G401 (cell line): ENCODE data around the gene TRPM1. TPM values are rescaled to one million over a fixed set of nuclear protein-coding genes. Genes with fewer than 3 reads are reported as not detected.
"Not testable (repeated sequence)": the region's sequence is repeated elsewhere in the genome, so short reads cannot be mapped to it uniquely, and the experiment has no call there.

Experiments used
- DNase-seq: peaks from one replicate; pipeline ENCODE4 v3.0.0-alpha.2; 2015; ENCODE audit warnings: low spot score
- in situ Hi-C: cut with HindIII; loops from 2 replicates; pipeline ENCODE4 v1.10.0; 2016; ENCODE audit warnings: low sequenced_read_pairs, mixed read lengths
- total RNA-seq: library from RNA; depleted of rRNA; stranded (reverse); fragments of >200 nt; shearing (Covaris generic); gene quantifications from 2 replicates; pipeline ENCODE4 v1.2.3, GENCODE V29; 2014

Gene TRPM1
- total RNA-seq, 1 experiment from 2014 or later: 3.2 TPM

GRCh38 chr15:31088041-31088440 lies 13.5 kb downstream of the TRPM1 start:
- DNase-seq, in situ Hi-C loops: not testable (repeated sequence)

GRCh38 chr15:31086344-31086743 lies 15.2 kb downstream of the TRPM1 start:
- in situ Hi-C loops: no loop called here
- no peak for DNase-seq

- in situ Hi-C loops: no loop called here
Observed at GRCh38 chr15:31085359-31085758, 16.2 kb downstream of the TRPM1 start.

GRCh38 chr15:31084176-31084575 lies 17.3 kb downstream of the TRPM1 start:
- in situ Hi-C loops: no loop called here
- no peak for DNase-seq

More at GRCh38 chr15:31085359-31085758, 16.2 kb downstream of the TRPM1 start:
- DNase-seq: no peak

- no peak for DNase-seq
- in situ Hi-C loops: no loop called here
Observed at GRCh38 chr15:31083370-31083780, 18.1 kb downstream of the TRPM1 start.

- no peak for DNase-seq
- in situ Hi-C loops: no loop called here
Observed at GRCh38 chr15:31082771-31083369, 18.7 kb downstream of the TRPM1 start.

- DNase-seq: no peak
- in situ Hi-C loops: no loop called here
Observed at GRCh38 chr15:31081588-31082250, 19.8 kb downstream of the TRPM1 start.

- DNase-seq: no peak
- in situ Hi-C loops: no loop called here
Observed at GRCh38 chr15:31081056-31081455, 20.5 kb downstream of the TRPM1 start.

- DNase-seq: no peak
- in situ Hi-C loops: no loop called here
Observed at GRCh38 chr15:31080591-31081014, 20.9 kb downstream of the TRPM1 start.

GRCh38 chr15:31079519-31079918 lies 22.0 kb downstream of the TRPM1 start:
- in situ Hi-C loops: no loop called here
- no peak for DNase-seq

GRCh38 chr15:31078471-31078870 lies 23.1 kb downstream of the TRPM1 start:
- in situ Hi-C loops: no loop called here
- no peak for DNase-seq

- DNase-seq: no peak
- in situ Hi-C loops: no loop called here
Observed at GRCh38 chr15:31077941-31078340, 23.6 kb downstream of the TRPM1 start.

- in situ Hi-C loops: no loop called here
- DNase-seq: no peak
Observed at GRCh38 chr15:31077181-31077580, 24.3 kb downstream of the TRPM1 start.

GRCh38 chr15:31074321-31074720 lies 27.2 kb downstream of the TRPM1 start:
- DNase-seq: no peak
- in situ Hi-C loops: no loop called here

- no peak for DNase-seq
- in situ Hi-C loops: no loop called here
Observed at GRCh38 chr15:31070867-31071266, 30.7 kb downstream of the TRPM1 start.

- DNase-seq: no peak
- in situ Hi-C loops: no loop called here
Observed at GRCh38 chr15:31069360-31070000, 32.0 kb downstream of the TRPM1 start.

GRCh38 chr15:31067890-31068603 lies 33.5 kb downstream of the TRPM1 start:
- DNase-seq: no peak
- in situ Hi-C loops: no loop called here

- in situ Hi-C loops: no loop called here
- DNase-seq: no peak
Observed at GRCh38 chr15:31065824-31066223, 35.7 kb downstream of the TRPM1 start.

GRCh38 chr15:31062911-31063310 lies 38.6 kb downstream of the TRPM1 start:
- in situ Hi-C loops: no loop called here
- no peak for DNase-seq

GRCh38 chr15:31062310-31062847 lies 39.1 kb downstream of the TRPM1 start:
- in situ Hi-C loops: no loop called here
- no peak for DNase-seq
